ENCODE data around the gene SHANK1. TPM values are rescaled to one million over a fixed set of nuclear protein-coding genes. Genes with fewer than 3 reads are reported as not detected.
"Not testable (repeated sequence)": the region's sequence is repeated elsewhere in the genome, so short reads cannot be mapped to it uniquely, and the experiment has no call there.

SHANK1 gene
- total RNA-seq, 4 donors from 2014 or later: 4.0 to 6.5 TPM; not detected in 2

DNA sequence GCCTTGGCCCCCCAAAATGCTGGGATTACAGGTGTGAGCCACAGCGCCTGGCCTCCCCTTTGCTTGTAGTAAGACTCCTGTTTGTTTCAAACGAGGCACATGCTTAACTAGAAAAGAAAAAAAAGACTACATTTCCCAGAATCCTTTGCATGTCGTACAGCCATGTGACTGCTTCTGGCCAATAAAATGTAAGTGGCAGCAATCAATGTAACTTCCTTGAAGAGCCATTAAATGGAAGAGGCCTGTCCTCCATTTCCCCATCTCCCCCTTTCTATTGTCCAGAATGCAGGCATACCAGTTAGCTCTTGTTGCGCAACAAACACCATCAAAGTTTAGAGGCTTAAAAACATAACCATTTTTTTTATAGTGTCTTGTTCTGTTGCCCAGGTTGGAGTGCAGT, 40.3 kb upstream of the SHANK1 start:
- intact Hi-C loops (cut with DNase I; ENCODE audit: low total_unique reads): no loop called here
- TF ChIP-seq CTCF (IDR thresholded peaks at IDR 0.05): no peak
- TF ChIP-seq POLR2A (IDR thresholded peaks at IDR 0.05): no peak
- no peak overlapping the region for H3K27ac ChIP-seq
- no peak overlapping the region for H3K4me3 ChIP-seq
- H3K4me1 ChIP-seq: no peaks in the 10 kb centered on the region
- no peaks in the 10 kb centered on the region for H3K27me3 ChIP-seq
- H3K36me3 ChIP-seq: no peaks in the 10 kb centered on the region
- DNase-seq: no peak
- H3K9me3 ChIP-seq: no peaks in the 10 kb centered on the region

GRCh38 chr19:50759076-50759475, 39.5 kb upstream of the SHANK1 start:
- H3K27me3 ChIP-seq; H3K4me1 ChIP-seq; H3K4me3 ChIP-seq; intact Hi-C loops (cut with DNase I; ENCODE audit: low total_unique reads); H3K9me3 ChIP-seq; H3K36me3 ChIP-seq; H3K27ac ChIP-seq; DNase-seq: not testable (repeated sequence)

- H3K4me3 ChIP-seq; H3K36me3 ChIP-seq; H3K27me3 ChIP-seq; H3K9me3 ChIP-seq; H3K4me1 ChIP-seq; intact Hi-C loops (cut with DNase I; ENCODE audit: low total_unique reads); DNase-seq; H3K27ac ChIP-seq: not testable (repeated sequence)
Observed at GRCh38 chr19:50757624-50758023, 38.0 kb upstream of the SHANK1 start.

- H3K4me1 ChIP-seq; H3K9me3 ChIP-seq; H3K27me3 ChIP-seq; intact Hi-C loops (cut with DNase I; ENCODE audit: low total_unique reads); H3K4me3 ChIP-seq; H3K36me3 ChIP-seq; H3K27ac ChIP-seq; DNase-seq: not testable (repeated sequence)
Observed at GRCh38 chr19:50756244-50756643, 36.6 kb upstream of the SHANK1 start.

- no peak for TF ChIP-seq CTCF (IDR thresholded peaks at IDR 0.05)
- TF ChIP-seq POLR2A (IDR thresholded peaks at IDR 0.05): no peak
- Histone ChIP-seq H3K27ac (no peak overlapping the region), H3K36me3 (no peaks in the 10 kb centered on the region), H3K4me1 (no peaks in the 10 kb centered on the region), H3K9me3 (no peaks in the 10 kb centered on the region), H3K27me3 (no peaks in the 10 kb centered on the region), H3K4me3 (no peak overlapping the region)
- no peak for DNase-seq
- intact Hi-C loops (cut with DNase I; ENCODE audit: low total_unique reads): no loop called here
Observed at GRCh38 chr19:50753879-50754278, 34.3 kb upstream of the SHANK1 start.

- Histone ChIP-seq H3K27ac (no peak overlapping the region), H3K4me3 (no peak overlapping the region), H3K27me3 (no peaks in the 10 kb centered on the region), H3K36me3 (no peaks in the 10 kb centered on the region), H3K9me3 (no peaks in the 10 kb centered on the region), H3K4me1 (no peaks in the 10 kb centered on the region)
- DNase-seq: no peak
- intact Hi-C loops (cut with DNase I; ENCODE audit: low total_unique reads): no loop called here
- TF ChIP-seq CTCF (IDR thresholded peaks at IDR 0.05): no peak
- no peak for TF ChIP-seq POLR2A (IDR thresholded peaks at IDR 0.05)
Observed at GRCh38 chr19:50750010-50750409, 30.4 kb upstream of the SHANK1 start.

DNA sequence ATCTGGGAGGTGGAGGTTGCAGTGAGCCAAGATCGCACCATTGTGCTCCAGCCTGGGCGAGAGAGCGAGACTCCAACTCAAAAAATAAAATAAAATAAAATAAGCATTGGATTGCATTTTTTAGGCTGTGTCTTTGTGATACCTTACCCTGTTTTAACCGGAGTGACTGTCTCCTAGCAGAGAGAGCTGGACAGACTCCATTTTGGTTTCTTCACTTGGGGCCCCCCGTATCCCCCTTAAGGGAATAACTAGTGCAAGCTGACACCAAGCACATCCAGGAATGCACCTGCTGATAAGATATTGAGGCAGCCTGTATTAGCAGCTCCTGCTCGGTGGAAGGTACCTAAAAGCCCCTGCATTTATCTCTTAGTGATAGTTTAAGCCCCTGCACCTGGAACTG, 29.9 kb upstream of the SHANK1 start:
- TF ChIP-seq CTCF (IDR thresholded peaks at IDR 0.05) (no peak), POLR2A (IDR thresholded peaks at IDR 0.05) (no peak)
- intact Hi-C loops (cut with DNase I; ENCODE audit: low total_unique reads): no loop called here

DNA sequence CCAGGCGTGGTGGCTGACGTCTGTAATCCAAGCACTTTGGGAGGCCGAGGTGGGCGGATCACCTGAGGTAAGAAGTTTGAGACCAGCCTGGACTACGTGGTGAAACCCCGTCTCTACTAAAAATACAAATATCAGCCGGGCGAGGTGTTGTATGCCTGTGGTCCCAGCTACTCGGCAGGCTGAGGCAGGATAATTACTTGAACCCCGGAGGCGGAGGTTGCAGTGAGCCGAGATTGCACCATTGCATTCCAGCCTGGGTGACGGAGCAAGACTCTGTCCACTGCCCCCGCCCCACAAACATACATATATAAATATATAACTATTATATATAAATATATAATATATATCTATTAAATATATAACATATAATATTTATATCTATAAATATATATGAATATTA, 27.5 kb upstream of the SHANK1 start:
- H3K36me3 ChIP-seq; H3K27me3 ChIP-seq; H3K9me3 ChIP-seq; H3K4me1 ChIP-seq; DNase-seq; intact Hi-C loops (cut with DNase I; ENCODE audit: low total_unique reads); H3K4me3 ChIP-seq; H3K27ac ChIP-seq: not testable (repeated sequence)

More for the DNA sequence above, 29.9 kb upstream of the SHANK1 start:
- H3K9me3 ChIP-seq: no peaks in the 10 kb centered on the region
- no peaks in the 10 kb centered on the region for H3K36me3 ChIP-seq
- H3K4me3 ChIP-seq: no peak overlapping the region
- no peaks in the 10 kb centered on the region for H3K4me1 ChIP-seq
- no peak overlapping the region for H3K27ac ChIP-seq
- DNase-seq: no peak
- no peaks in the 10 kb centered on the region for H3K27me3 ChIP-seq
